ENCODE results near the gene ZNF778. TPM values are rescaled to one million over a fixed set of nuclear protein-coding genes. Genes with fewer than 3 reads are reported as not detected.
A peak's percentile ranks its signal among the peaks of the same experiment; 100 is the strongest.

Gene ZNF778
- total RNA-seq, 1 donor from 2014 or later: 35.5 TPM

GRCh38 chr16:89209522-89210044 is 7.9 kb upstream of the ZNF778 start:
- H3K4me3 Mint-ChIP-seq (ENCODE audit: unreplicated experiment): no peak overlapping the region
- no peaks in the 10 kb centered on the region for H3K27me3 Mint-ChIP-seq (ENCODE audit: unreplicated experiment)
- H3K36me3 Mint-ChIP-seq (ENCODE audit: low read depth, unreplicated experiment): no peaks in the 10 kb centered on the region
- TF ChIP-seq CTCF (IDR thresholded peaks at IDR 0.05; ENCODE audit: unreplicated experiment): no peak
- no peaks in the 10 kb centered on the region for H3K9me3 Mint-ChIP-seq (ENCODE audit: unreplicated experiment)
- no peak overlapping the region for H3K27ac Mint-ChIP-seq (ENCODE audit: unreplicated experiment)
- H3K4me1 Mint-ChIP-seq (ENCODE audit: unreplicated experiment): no peaks in the 10 kb centered on the region
- no peak for DNase-seq (ENCODE audit: low spot score)

- Mint-ChIP-seq H3K27ac (ENCODE audit: unreplicated experiment) (no peak overlapping the region), H3K4me1 (ENCODE audit: unreplicated experiment) (no peaks in the 10 kb centered on the region), H3K4me3 (ENCODE audit: unreplicated experiment) (no peak overlapping the region), H3K9me3 (ENCODE audit: unreplicated experiment) (no peaks in the 10 kb centered on the region), H3K27me3 (ENCODE audit: unreplicated experiment) (no peaks in the 10 kb centered on the region), H3K36me3 (ENCODE audit: low read depth, unreplicated experiment) (no peaks in the 10 kb centered on the region)
- DNase-seq (ENCODE audit: low spot score): no peak
- no peak for TF ChIP-seq CTCF (IDR thresholded peaks at IDR 0.05; ENCODE audit: unreplicated experiment)
Observed at GRCh38 chr16:89210165-89210903, 7.2 kb upstream of the ZNF778 start.

- TF ChIP-seq CTCF (IDR thresholded peaks at IDR 0.05; ENCODE audit: unreplicated experiment): no peak
- Mint-ChIP-seq H3K4me3 (ENCODE audit: unreplicated experiment) (no peak overlapping the region), H3K4me1 (ENCODE audit: unreplicated experiment) (no peaks in the 10 kb centered on the region), H3K36me3 (ENCODE audit: low read depth, unreplicated experiment) (no peaks in the 10 kb centered on the region), H3K27me3 (ENCODE audit: unreplicated experiment) (no peaks in the 10 kb centered on the region), H3K9me3 (ENCODE audit: unreplicated experiment) (no peaks in the 10 kb centered on the region), H3K27ac (ENCODE audit: unreplicated experiment) (no peak overlapping the region)
- DNase-seq (ENCODE audit: low spot score): no peak
Observed at GRCh38 chr16:89210904-89211515, 6.5 kb upstream of the ZNF778 start.

- H3K27ac Mint-ChIP-seq (ENCODE audit: unreplicated experiment): peak overlapping the region; percentile 94
- H3K4me3 Mint-ChIP-seq (ENCODE audit: unreplicated experiment): peak overlapping the region; percentile 96
Observed at GRCh38 chr16:89216315-89217137, 977 bp upstream of the ZNF778 start.

More at GRCh38 chr16:89216315-89217137, 977 bp upstream of the ZNF778 start:
- peak; percentile 74 for DNase-seq (ENCODE audit: low spot score)
- peaks cover 4% of the 10 kb centered on the region for H3K27me3 Mint-ChIP-seq (ENCODE audit: unreplicated experiment)
- H3K4me1 Mint-ChIP-seq (ENCODE audit: unreplicated experiment): peaks cover 26% of the 10 kb centered on the region
- TF ChIP-seq CTCF (IDR thresholded peaks at IDR 0.05; ENCODE audit: unreplicated experiment): peak; percentile 34
- H3K9me3 Mint-ChIP-seq (ENCODE audit: unreplicated experiment): no peaks in the 10 kb centered on the region
- H3K36me3 Mint-ChIP-seq (ENCODE audit: low read depth, unreplicated experiment): peaks cover 8% of the 10 kb centered on the region
